Hepatocyte (in vitro differentiated cells): Measurements from ENCODE around the gene SFT2D2. TPM values are rescaled to one million over a fixed set of nuclear protein-coding genes. Genes with fewer than 3 reads are reported as not detected.

Experiments
- DNase-seq: peaks from one replicate; pipeline ENCODE4 v3.0.0-alpha.2; 2016; ENCODE audit warnings: low spot score
- H2AFZ ChIP-seq: fragments of 200-600 bp; sonication (generic); 2 replicates; pipeline ENCODE4 v1.6.0; 2016; ENCODE audit warnings: antibody characterized with exemption, mild to moderate bottlenecking
- H3K27ac ChIP-seq: fragments of 200-600 bp; sonication (generic); 2 replicates; pipeline ENCODE4 v1.5.1; 2016; ENCODE audit warnings: mild to moderate bottlenecking
- H3K27me3 ChIP-seq: fragments of 200-600 bp; sonication (generic); 2 replicates; pipeline ENCODE4 v1.6.1; 2016
- H3K36me3 ChIP-seq: fragments of 200-600 bp; sonication (generic); replicated peaks from 2 replicates; pipeline ENCODE4 v1.5.1; 2016; ENCODE audit warnings: low read depth; ENCODE audit not compliant: insufficient read depth
- H3K4me1 ChIP-seq: fragments of 200-600 bp; sonication (generic); 2 replicates; pipeline ENCODE4 v1.5.1; 2016; ENCODE audit warnings: mild to moderate bottlenecking, moderate library complexity; ENCODE audit not compliant: insufficient read depth
- H3K4me2 ChIP-seq: fragments of 200-600 bp; sonication (generic); 2 replicates; pipeline ENCODE4 v1.6.0; 2016
- H3K4me3 ChIP-seq: fragments of 200-600 bp; sonication (generic); 2 replicates; pipeline ENCODE4 v1.5.1; 2016; ENCODE audit warnings: mild to moderate bottlenecking
- H3K79me2 ChIP-seq: fragments of 200-600 bp; sonication (generic); 2 replicates; pipeline ENCODE4 v1.6.0; 2017; ENCODE audit warnings: mild to moderate bottlenecking
- H3K9me2 ChIP-seq: fragments of 200-600 bp; sonication (generic); replicated peaks from 2 replicates; pipeline ENCODE4 v1.6.0; 2017; ENCODE audit warnings: mild to moderate bottlenecking; ENCODE audit not compliant: insufficient read depth
- H3K9me3 ChIP-seq: fragments of 200-600 bp; sonication (generic); 2 replicates; pipeline ENCODE4 v1.5.1; 2016; ENCODE audit warnings: low read depth, mild to moderate bottlenecking
- H4K20me1 ChIP-seq: fragments of 200-600 bp; sonication (generic); 2 replicates; pipeline ENCODE4 v1.6.0; 2016; ENCODE audit warnings: mild to moderate bottlenecking; ENCODE audit not compliant: insufficient read depth, poor library complexity, severe bottlenecking
- CTCF ChIP-seq: fragments of 200-600 bp; sonication (generic); IDR thresholded peaks from 2 replicates; pipeline ENCODE4 v1.5.1; 2016; ENCODE audit warnings: antibody characterized with exemption, mild to moderate bottlenecking; ENCODE audit not compliant: poor library complexity
- EZH2 ChIP-seq: fragments of 200-600 bp; sonication (generic); IDR thresholded peaks from 2 replicates; pipeline ENCODE4 v1.6.1; 2016; ENCODE audit warnings: antibody characterized with exemption, mild to moderate bottlenecking, borderline replicate concordance
- EZH2phosphoT487 ChIP-seq: fragments of 200-600 bp; sonication (generic); IDR thresholded peaks from one replicate; pipeline ENCODE4 v1.6.1; 2018; ENCODE audit warnings: antibody characterized with exemption, mild to moderate bottlenecking, low read depth, moderate library complexity; ENCODE audit not compliant: unreplicated experiment, severe bottlenecking
- WGBS: methylation state at CpG from one replicate; pipeline ENCODE4 v1.1.6; 2016; ENCODE audit warnings: low lambda C conversion rate; ENCODE audit errors: missing lambda C conversion rate; 5-methylcytosine and 5-hydroxymethylcytosine counted together
- polyA plus RNA-seq: library from polyadenylated mRNA; unstranded; fragments of >200 nt; fragmentation: Nextera tagmentation; extraction: Ambion mirVana; gene quantifications from 2 replicates; pipeline ENCODE4 v1.2.1, GENCODE V29; 2016
- total RNA-seq: library from RNA; depleted of rRNA; stranded (reverse); fragments of >200 nt; gene quantifications from 2 replicates; pipeline ENCODE4 v1.2.3, GENCODE V29; 2014

SFT2D2 gene
- total and polyA plus RNA-seq, 2 experiments from 2014 or later: 31.5 to 36.9 TPM

- peaks cover 13% of the 10 kb centered on the region for H3K9me3 ChIP-seq
- DNase-seq: no peak
- 98% methylated on average over 1 of the region's 1 CpG for WGBS
- no peak overlapping the region for H3K4me3 ChIP-seq
- peaks cover 6% of the 10 kb centered on the region for H3K36me3 ChIP-seq
- no peaks in the 10 kb centered on the region for H3K4me1 ChIP-seq
- no peak overlapping the region for H3K4me2 ChIP-seq
- no peaks in the 10 kb centered on the region for H3K27me3 ChIP-seq
- TF ChIP-seq CTCF (no peak), EZH2phosphoT487 (no peak), EZH2 (no peak)
- H3K79me2 ChIP-seq: peaks cover 11% of the 10 kb centered on the region
- H2AFZ ChIP-seq: no peak overlapping the region
- H3K9me2 ChIP-seq: no peaks in the 10 kb centered on the region
- H4K20me1 ChIP-seq: no peaks in the 10 kb centered on the region
- no peak overlapping the region for H3K27ac ChIP-seq
These were observed 33.8 kb downstream of the SFT2D2 start for GRCh38 chr1:168259567-168259966.

GRCh38 chr1:168260393-168260792, 34.6 kb downstream of the SFT2D2 start:
- Histone ChIP-seq H3K27me3 (no peaks in the 10 kb centered on the region), H3K9me2 (no peaks in the 10 kb centered on the region), H3K4me1 (no peaks in the 10 kb centered on the region), H3K4me3 (no peak overlapping the region), H2AFZ (no peak overlapping the region), H3K9me3 (peaks cover 13% of the 10 kb centered on the region), H3K36me3 (peaks cover 6% of the 10 kb centered on the region), H3K4me2 (no peak overlapping the region), H3K79me2 (peaks cover 9% of the 10 kb centered on the region), H3K27ac (no peak overlapping the region), H4K20me1 (no peaks in the 10 kb centered on the region)
- 57% methylated on average over 3 of the region's 3 CpGs for WGBS
- DNase-seq: no peak
- TF ChIP-seq CTCF (no peak), EZH2 (no peak), EZH2phosphoT487 (no peak)

- Histone ChIP-seq H3K27ac (no peak overlapping the region), H2AFZ (no peak overlapping the region)
- 83% methylated on average over 2 of the region's 2 CpGs for WGBS
These were observed 35.6 kb downstream of the SFT2D2 start for GRCh38 chr1:168261390-168261789.

More at GRCh38 chr1:168261390-168261789, 35.6 kb downstream of the SFT2D2 start:
- no peaks in the 10 kb centered on the region for H4K20me1 ChIP-seq
- no peak for DNase-seq
- TF ChIP-seq EZH2phosphoT487: no peak
- TF ChIP-seq CTCF: no peak
- no peak for TF ChIP-seq EZH2
- H3K9me2 ChIP-seq: no peaks in the 10 kb centered on the region
- no peaks in the 10 kb centered on the region for H3K27me3 ChIP-seq
- H3K79me2 ChIP-seq: peaks cover 9% of the 10 kb centered on the region
- peaks cover 5% of the 10 kb centered on the region for H3K9me3 ChIP-seq
- no peak overlapping the region for H3K4me2 ChIP-seq
- no peak overlapping the region for H3K4me3 ChIP-seq
- peaks cover 6% of the 10 kb centered on the region for H3K36me3 ChIP-seq
- H3K4me1 ChIP-seq: no peaks in the 10 kb centered on the region
